Transverse colon (tissue), 3 donors: ENCODE data around the gene RPIA.

Experiments used
- POLR2A ChIP-seq: fragments of 450-650 bp; IDR thresholded peaks from one replicate; pipeline ENCODE4 v1.6.1; 2016; ENCODE audit warnings: antibody characterized with exemption, mild to moderate bottlenecking, moderate library complexity
- TF ChIP-seq, protein P1 (sequence below), 5 experiments: fragments of 200-600 bp in 3 of 5; fragments of 450-650 bp in 2 of 5; sonication (generic) in 3 of 5; IDR thresholded peaks; 1 replicate in 2 of 5; 2 replicates in 3 of 5; pipeline ENCODE4 v1.5.1; 2016 to 2017; ENCODE audit warnings: antibody characterized with exemption in 5 of 5, inconsistent platforms in 3 of 5, mild to moderate bottlenecking in 2 of 5, moderate library complexity in 1 of 5

DNA sequence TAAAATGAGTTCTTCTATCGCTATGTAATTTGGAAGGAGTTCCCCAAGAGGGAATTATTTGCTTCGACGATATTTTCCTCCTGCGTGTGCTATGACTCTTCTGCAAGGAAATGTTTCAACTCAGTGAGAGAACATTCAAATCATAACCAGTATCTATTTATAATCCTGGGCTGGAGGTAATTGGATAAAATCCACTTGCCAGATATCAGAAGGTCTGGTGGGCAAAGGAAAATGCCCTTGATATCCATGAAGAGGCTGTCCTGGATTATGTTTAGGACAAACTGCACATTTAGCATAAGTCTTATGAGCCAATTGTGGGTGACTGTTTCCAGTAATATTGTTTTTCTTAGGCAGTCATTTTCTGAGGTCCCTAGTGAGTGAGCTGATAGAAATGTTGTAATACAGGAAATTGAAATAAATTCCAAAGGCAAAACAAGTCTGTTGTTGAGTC lies 17.7 kb downstream of the RPIA start:
- TF ChIP-seq, protein P1, sequence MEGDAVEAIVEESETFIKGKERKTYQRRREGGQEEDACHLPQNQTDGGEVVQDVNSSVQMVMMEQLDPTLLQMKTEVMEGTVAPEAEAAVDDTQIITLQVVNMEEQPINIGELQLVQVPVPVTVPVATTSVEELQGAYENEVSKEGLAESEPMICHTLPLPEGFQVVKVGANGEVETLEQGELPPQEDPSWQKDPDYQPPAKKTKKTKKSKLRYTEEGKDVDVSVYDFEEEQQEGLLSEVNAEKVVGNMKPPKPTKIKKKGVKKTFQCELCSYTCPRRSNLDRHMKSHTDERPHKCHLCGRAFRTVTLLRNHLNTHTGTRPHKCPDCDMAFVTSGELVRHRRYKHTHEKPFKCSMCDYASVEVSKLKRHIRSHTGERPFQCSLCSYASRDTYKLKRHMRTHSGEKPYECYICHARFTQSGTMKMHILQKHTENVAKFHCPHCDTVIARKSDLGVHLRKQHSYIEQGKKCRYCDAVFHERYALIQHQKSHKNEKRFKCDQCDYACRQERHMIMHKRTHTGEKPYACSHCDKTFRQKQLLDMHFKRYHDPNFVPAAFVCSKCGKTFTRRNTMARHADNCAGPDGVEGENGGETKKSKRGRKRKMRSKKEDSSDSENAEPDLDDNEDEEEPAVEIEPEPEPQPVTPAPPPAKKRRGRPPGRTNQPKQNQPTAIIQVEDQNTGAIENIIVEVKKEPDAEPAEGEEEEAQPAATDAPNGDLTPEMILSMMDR (IDR thresholded peaks at IDR 0.05): no peak
- no peak for TF ChIP-seq POLR2A
